HG03432 (cell line): ENCODE measurements around the gene NOL6.
"Not testable (repeated sequence)": the region's sequence is repeated elsewhere in the genome, so short reads cannot be mapped to it uniquely, and the experiment has no call there.

Experiments
- ATAC-seq: cut with Tn5 transposase; IDR thresholded peaks from one replicate; pipeline ENCODE4 v1.9.1; 2021; ENCODE audit warnings: mild to moderate bottlenecking, moderate library complexity; ENCODE audit not compliant: unreplicated experiment

Gene NOL6

GRCh38 chr9:33435821-33436277 lies 37.9 kb downstream of the NOL6 start:
- ATAC-seq: no peak

- ATAC-seq: no peak
These were observed 39.2 kb downstream of the NOL6 start for GRCh38 chr9:33434317-33435105.

GRCh38 chr9:33433871-33434270 lies 39.9 kb downstream of the NOL6 start:
- ATAC-seq: no peak

GRCh38 chr9:33431420-33431819 lies 42.3 kb downstream of the NOL6 start:
- no peak for ATAC-seq

- ATAC-seq: no peak
These were observed 42.8 kb downstream of the NOL6 start for GRCh38 chr9:33430942-33431341.

GRCh38 chr9:33429256-33429985 lies 44.3 kb downstream of the NOL6 start:
- no peak for ATAC-seq

GRCh38 chr9:33426843-33427293 lies 46.9 kb downstream of the NOL6 start:
- no peak for ATAC-seq

- no peak for ATAC-seq
These were observed 48.6 kb downstream of the NOL6 start for GRCh38 chr9:33425128-33425533.

GRCh38 chr9:33424492-33424891 lies 49.2 kb downstream of the NOL6 start:
- not testable (repeated sequence) for ATAC-seq

- not testable (repeated sequence) for ATAC-seq
These were observed 49.7 kb downstream of the NOL6 start for GRCh38 chr9:33424043-33424442.

GRCh38 chr9:33419708-33420303 lies 53.9 kb downstream of the NOL6 start:
- ATAC-seq: no peak

GRCh38 chr9:33418090-33418489 lies 55.6 kb downstream of the NOL6 start:
- no peak for ATAC-seq

GRCh38 chr9:33416996-33417395 lies 56.7 kb downstream of the NOL6 start:
- no peak for ATAC-seq

GRCh38 chr9:33415501-33416038 lies 58.2 kb downstream of the NOL6 start:
- ATAC-seq: no peak

- no peak for ATAC-seq
These were observed 58.7 kb downstream of the NOL6 start for GRCh38 chr9:33414889-33415500.

GRCh38 chr9:33414268-33414667 lies 59.5 kb downstream of the NOL6 start:
- ATAC-seq: no peak
